HG03565 (cell line): ENCODE data around the gene RFPL2.
"Not testable (repeated sequence)": the region's sequence is repeated elsewhere in the genome, so short reads cannot be mapped to it uniquely, and the experiment has no call there.

ENCODE experiments used
- ATAC-seq: cut with Tn5 transposase; IDR thresholded peaks from one replicate; pipeline ENCODE4 v1.9.1; 2021; ENCODE audit warnings: mild to moderate bottlenecking, moderate library complexity; ENCODE audit not compliant: unreplicated experiment

RFPL2 gene

GRCh38 chr22:32206774-32207758 is 2.2 kb upstream of the RFPL2 start:
- ATAC-seq, result no peak

- no peak for ATAC-seq
These were observed 1.3 kb upstream of the RFPL2 start for GRCh38 chr22:32205974-32206773.

- ATAC-seq, result no peak
These were observed 625 bp downstream of the RFPL2 start for GRCh38 chr22:32204040-32204855.

- no peak for ATAC-seq
These were observed 1.5 kb downstream of the RFPL2 start for GRCh38 chr22:32203181-32204039.

GRCh38 chr22:32202539-32203180 is 2.2 kb downstream of the RFPL2 start:
- no peak for ATAC-seq

- ATAC-seq, result no peak
These were observed 2.7 kb downstream of the RFPL2 start for GRCh38 chr22:32202161-32202538.

GRCh38 chr22:32200752-32201151 is 4.1 kb downstream of the RFPL2 start:
- no peak for ATAC-seq

- no peak for ATAC-seq
These were observed 4.9 kb downstream of the RFPL2 start for GRCh38 chr22:32199961-32200360.

- ATAC-seq, result no peak
These were observed 5.5 kb downstream of the RFPL2 start for GRCh38 chr22:32199341-32199740.

- not testable (repeated sequence) for ATAC-seq
These were observed 7.2 kb downstream of the RFPL2 start for GRCh38 chr22:32197553-32198226.

- ATAC-seq, result not testable (repeated sequence)
These were observed 9.0 kb downstream of the RFPL2 start for GRCh38 chr22:32195900-32196299.

GRCh38 chr22:32193346-32193745 is 11.5 kb downstream of the RFPL2 start:
- not testable (repeated sequence) for ATAC-seq

GRCh38 chr22:32191021-32191420 is 13.9 kb downstream of the RFPL2 start:
- ATAC-seq, result not testable (repeated sequence)

GRCh38 chr22:32185821-32186220 is 19.1 kb downstream of the RFPL2 start:
- no peak for ATAC-seq

- ATAC-seq, result no peak
These were observed 21.2 kb downstream of the RFPL2 start for GRCh38 chr22:32183625-32184024.

GRCh38 chr22:32181043-32181442 is 23.8 kb downstream of the RFPL2 start:
- no peak for ATAC-seq

GRCh38 chr22:32177221-32177765 is 27.6 kb downstream of the RFPL2 start:
- no peak for ATAC-seq
